ENCODE results near the gene MED12L.

DNA sequence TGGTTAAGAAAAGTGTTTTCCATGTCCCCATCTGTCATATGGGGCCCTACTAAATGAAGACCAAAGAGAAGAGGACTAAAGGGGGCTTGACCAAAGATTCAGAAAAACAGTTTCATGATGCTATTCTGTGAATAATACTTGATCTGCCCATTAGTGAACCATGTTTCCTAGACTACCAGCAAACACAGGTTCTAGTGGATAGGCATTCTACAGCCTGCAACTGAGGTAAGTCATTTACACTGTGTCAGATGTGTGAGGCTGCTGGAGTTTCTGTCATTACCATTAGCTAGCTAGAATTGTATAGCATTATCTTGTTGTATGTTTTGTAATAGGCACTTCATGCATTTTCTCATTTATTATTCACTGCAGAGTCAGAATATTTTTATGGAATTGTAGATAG lies 111.0 kb downstream of the MED12L start:
- TF ChIP-seq, protein P1, sequence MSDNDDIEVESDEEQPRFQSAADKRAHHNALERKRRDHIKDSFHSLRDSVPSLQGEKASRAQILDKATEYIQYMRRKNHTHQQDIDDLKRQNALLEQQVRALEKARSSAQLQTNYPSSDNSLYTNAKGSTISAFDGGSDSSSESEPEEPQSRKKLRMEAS (IDR thresholded peaks at IDR 0.05; ENCODE audit: low read depth, low read length): no peak
- no peak for TF ChIP-seq EZH2 (IDR thresholded peaks at IDR 0.05; ENCODE audit: borderline replicate concordance, control insufficient read depth, low read depth, low read length)

Measured in GM12878 (cell line).